ENCODE measurements around the gene DOCK7. TPM values are rescaled to one million over a fixed set of nuclear protein-coding genes. Genes with fewer than 3 reads are reported as not detected.

DOCK7 gene
- total and polyA plus RNA-seq, 4 donors = 5.6 to 35.1 (median 21.7) TPM

DNA sequence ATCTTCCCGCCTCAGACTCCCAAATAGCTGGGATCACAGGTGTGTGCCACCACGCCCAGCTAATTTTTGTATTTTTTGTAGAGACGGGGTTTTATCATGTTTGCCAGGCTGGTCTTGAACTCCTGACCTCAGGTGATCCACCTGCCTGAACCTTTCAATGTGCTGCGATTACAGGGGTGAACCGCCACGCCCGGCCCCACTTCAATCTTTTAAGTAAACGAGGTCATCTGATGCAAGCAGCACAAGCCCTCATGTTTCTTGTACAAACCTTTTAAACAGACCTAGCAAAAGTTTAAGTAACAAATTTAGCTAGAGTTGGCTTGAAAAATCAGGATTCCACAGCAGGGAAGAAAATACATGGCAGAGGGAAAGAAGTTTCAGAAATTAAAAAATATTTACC is 272.5 kb downstream of the DOCK7 start:
- no peaks in the 10 kb centered on the region for H3K27me3 ChIP-seq (ENCODE audit: control insufficient read depth in 4 of 4, insufficient read depth in 4 of 4, low read length in 3 of 4)
- H3K27ac ChIP-seq (ENCODE audit: low read depth in 1 of 2, low read length in 2 of 2) = no peak overlapping the region
- H3K4me3 ChIP-seq (ENCODE audit: low read depth in 1 of 3, low read length in 3 of 3) = no peak overlapping the region
- no peaks in the 10 kb centered on the region for H3K36me3 ChIP-seq (ENCODE audit: control insufficient read depth in 4 of 4, insufficient read depth in 3 of 4, low read depth in 1 of 4, low read length in 3 of 4)
- TF ChIP-seq SP1 (IDR thresholded peaks at IDR 0.05) (no peak), RAD21 (IDR thresholded peaks at IDR 0.05) (no peak), RXRA (IDR thresholded peaks at IDR 0.05) (no peak), YY1 (IDR thresholded peaks at IDR 0.05) (no peak), FOXA2 (IDR thresholded peaks at IDR 0.05) (no peak), GABPA (IDR thresholded peaks at IDR 0.05 in 1 of 2, conservative IDR thresholded peaks at IDR 0.05 in 1 of 2) (no peak), TAF1 (conservative IDR thresholded peaks at IDR 0.05) (no peak), JUND (IDR thresholded peaks at IDR 0.05) (no peak), HNF4G (IDR thresholded peaks at IDR 0.05) (no peak), EGR1 (IDR thresholded peaks at IDR 0.05; ENCODE audit: low read depth in 2 of 2) (no peak)
- TF ChIP-seq, protein P1, sequence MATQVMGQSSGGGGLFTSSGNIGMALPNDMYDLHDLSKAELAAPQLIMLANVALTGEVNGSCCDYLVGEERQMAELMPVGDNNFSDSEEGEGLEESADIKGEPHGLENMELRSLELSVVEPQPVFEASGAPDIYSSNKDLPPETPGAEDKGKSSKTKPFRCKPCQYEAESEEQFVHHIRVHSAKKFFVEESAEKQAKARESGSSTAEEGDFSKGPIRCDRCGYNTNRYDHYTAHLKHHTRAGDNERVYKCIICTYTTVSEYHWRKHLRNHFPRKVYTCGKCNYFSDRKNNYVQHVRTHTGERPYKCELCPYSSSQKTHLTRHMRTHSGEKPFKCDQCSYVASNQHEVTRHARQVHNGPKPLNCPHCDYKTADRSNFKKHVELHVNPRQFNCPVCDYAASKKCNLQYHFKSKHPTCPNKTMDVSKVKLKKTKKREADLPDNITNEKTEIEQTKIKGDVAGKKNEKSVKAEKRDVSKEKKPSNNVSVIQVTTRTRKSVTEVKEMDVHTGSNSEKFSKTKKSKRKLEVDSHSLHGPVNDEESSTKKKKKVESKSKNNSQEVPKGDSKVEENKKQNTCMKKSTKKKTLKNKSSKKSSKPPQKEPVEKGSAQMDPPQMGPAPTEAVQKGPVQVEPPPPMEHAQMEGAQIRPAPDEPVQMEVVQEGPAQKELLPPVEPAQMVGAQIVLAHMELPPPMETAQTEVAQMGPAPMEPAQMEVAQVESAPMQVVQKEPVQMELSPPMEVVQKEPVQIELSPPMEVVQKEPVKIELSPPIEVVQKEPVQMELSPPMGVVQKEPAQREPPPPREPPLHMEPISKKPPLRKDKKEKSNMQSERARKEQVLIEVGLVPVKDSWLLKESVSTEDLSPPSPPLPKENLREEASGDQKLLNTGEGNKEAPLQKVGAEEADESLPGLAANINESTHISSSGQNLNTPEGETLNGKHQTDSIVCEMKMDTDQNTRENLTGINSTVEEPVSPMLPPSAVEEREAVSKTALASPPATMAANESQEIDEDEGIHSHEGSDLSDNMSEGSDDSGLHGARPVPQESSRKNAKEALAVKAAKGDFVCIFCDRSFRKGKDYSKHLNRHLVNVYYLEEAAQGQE (IDR thresholded peaks at IDR 0.05) = no peak
- no peaks in the 10 kb centered on the region for H3K4me1 ChIP-seq (ENCODE audit: control insufficient read depth in 4 of 4, insufficient read depth in 4 of 4, low read length in 3 of 4)
- 71% methylated on average over 8 of the region's 8 CpGs for WGBS
- no peak overlapping the region for H3K9ac ChIP-seq (ENCODE audit: low read depth in 1 of 2, low read length in 2 of 2)
- DNase-seq (ENCODE audit: low spot score) = no peak
- H3K9me3 ChIP-seq (ENCODE audit: control insufficient read depth in 4 of 4, low read length in 3 of 4) = no peaks in the 10 kb centered on the region

DNA sequence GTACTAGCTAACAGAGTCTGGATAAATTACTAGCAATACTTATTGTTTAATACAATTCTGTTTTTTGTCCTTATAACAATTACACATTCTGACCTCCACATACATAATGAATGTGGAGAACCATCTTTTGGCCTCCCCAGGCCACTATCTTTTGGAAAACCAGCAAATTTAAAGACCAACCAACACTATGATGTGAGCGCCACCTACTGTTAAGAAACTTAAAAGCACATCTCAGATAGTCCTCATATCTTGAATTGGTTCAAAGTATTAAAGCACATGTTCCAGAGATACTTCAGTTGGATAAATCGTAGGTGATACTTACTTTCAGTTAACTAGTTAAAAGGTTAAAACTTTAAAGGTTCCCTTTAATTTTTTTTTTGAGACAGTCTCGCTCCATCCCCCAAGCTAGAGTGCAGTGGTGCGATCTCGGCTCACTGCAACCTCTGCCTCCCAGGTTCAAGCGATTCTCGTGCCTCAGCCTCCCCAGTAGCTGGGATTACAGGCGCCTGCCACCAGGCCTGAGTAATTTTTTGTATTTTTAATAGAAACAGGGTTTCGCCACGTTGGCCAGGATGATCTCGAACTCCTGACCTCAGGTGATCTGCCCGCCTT is 280.7 kb downstream of the DOCK7 start:
- TF ChIP-seq, protein P2, sequence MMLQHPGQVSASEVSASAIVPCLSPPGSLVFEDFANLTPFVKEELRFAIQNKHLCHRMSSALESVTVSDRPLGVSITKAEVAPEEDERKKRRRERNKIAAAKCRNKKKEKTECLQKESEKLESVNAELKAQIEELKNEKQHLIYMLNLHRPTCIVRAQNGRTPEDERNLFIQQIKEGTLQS (IDR thresholded peaks at IDR 0.05) = no peak
- TF ChIP-seq RAD21 (IDR thresholded peaks at IDR 0.05) = peak; percentile 95 to 96
- peak in 1 of 2 donors; percentile 8 for TF ChIP-seq RXRA (IDR thresholded peaks at IDR 0.05)
- TF ChIP-seq FOXA1 (IDR thresholded peaks at IDR 0.05) = no peak
- TF ChIP-seq, protein P3, sequence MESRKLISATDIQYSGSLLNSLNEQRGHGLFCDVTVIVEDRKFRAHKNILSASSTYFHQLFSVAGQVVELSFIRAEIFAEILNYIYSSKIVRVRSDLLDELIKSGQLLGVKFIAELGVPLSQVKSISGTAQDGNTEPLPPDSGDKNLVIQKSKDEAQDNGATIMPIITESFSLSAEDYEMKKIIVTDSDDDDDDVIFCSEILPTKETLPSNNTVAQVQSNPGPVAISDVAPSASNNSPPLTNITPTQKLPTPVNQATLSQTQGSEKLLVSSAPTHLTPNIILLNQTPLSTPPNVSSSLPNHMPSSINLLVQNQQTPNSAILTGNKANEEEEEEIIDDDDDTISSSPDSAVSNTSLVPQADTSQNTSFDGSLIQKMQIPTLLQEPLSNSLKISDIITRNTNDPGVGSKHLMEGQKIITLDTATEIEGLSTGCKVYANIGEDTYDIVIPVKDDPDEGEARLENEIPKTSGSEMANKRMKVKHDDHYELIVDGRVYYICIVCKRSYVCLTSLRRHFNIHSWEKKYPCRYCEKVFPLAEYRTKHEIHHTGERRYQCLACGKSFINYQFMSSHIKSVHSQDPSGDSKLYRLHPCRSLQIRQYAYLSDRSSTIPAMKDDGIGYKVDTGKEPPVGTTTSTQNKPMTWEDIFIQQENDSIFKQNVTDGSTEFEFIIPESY (IDR thresholded peaks at IDR 0.05) = no peak
- TF ChIP-seq FOXA2 (IDR thresholded peaks at IDR 0.05) = no peak
- TF ChIP-seq NR2F2 (IDR thresholded peaks at IDR 0.05) = no peak
- no peak for TF ChIP-seq SP1 (IDR thresholded peaks at IDR 0.05)
- no peak for TF ChIP-seq JUND (IDR thresholded peaks at IDR 0.05)
- TF ChIP-seq, protein P4, sequence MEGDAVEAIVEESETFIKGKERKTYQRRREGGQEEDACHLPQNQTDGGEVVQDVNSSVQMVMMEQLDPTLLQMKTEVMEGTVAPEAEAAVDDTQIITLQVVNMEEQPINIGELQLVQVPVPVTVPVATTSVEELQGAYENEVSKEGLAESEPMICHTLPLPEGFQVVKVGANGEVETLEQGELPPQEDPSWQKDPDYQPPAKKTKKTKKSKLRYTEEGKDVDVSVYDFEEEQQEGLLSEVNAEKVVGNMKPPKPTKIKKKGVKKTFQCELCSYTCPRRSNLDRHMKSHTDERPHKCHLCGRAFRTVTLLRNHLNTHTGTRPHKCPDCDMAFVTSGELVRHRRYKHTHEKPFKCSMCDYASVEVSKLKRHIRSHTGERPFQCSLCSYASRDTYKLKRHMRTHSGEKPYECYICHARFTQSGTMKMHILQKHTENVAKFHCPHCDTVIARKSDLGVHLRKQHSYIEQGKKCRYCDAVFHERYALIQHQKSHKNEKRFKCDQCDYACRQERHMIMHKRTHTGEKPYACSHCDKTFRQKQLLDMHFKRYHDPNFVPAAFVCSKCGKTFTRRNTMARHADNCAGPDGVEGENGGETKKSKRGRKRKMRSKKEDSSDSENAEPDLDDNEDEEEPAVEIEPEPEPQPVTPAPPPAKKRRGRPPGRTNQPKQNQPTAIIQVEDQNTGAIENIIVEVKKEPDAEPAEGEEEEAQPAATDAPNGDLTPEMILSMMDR (IDR thresholded peaks at IDR 0.05; ENCODE audit: low read depth, low read length, missing input control) = peak; percentile 72
- peak in 1 of 2 donors; percentile 8 for TF ChIP-seq HNF4A (conservative IDR thresholded peaks at IDR 0.05)
- Histone ChIP-seq H3K4me3 (ENCODE audit: low read depth in 1 of 3, low read length in 3 of 3) (no peak overlapping the region), H3K27ac (ENCODE audit: low read depth in 1 of 2, low read length in 2 of 2) (no peak overlapping the region), H3K36me3 (ENCODE audit: control insufficient read depth in 4 of 4, insufficient read depth in 3 of 4, low read depth in 1 of 4, low read length in 3 of 4) (no peaks in the 10 kb centered on the region), H3K9me3 (ENCODE audit: control insufficient read depth in 4 of 4, low read length in 3 of 4) (no peaks in the 10 kb centered on the region), H3K9ac (ENCODE audit: low read depth in 1 of 2, low read length in 2 of 2) (no peak overlapping the region), H3K27me3 (ENCODE audit: control insufficient read depth in 4 of 4, insufficient read depth in 4 of 4, low read length in 3 of 4) (no peaks in the 10 kb centered on the region), H3K4me1 (ENCODE audit: control insufficient read depth in 4 of 4, insufficient read depth in 4 of 4, low read length in 3 of 4) (no peaks in the 10 kb centered on the region)
- no peak for DNase-seq (ENCODE audit: low spot score)
- WGBS = 57% methylated on average over 12 of the region's 12 CpGs

Measured in liver (tissue), 9 donors.